Liver (tissue), 9 donors: ENCODE measurements around the gene UNC5B. TPM values are rescaled to one million over a fixed set of nuclear protein-coding genes. Genes with fewer than 3 reads are reported as not detected.

Source experiments
- DNase-seq: peaks from one replicate; pipeline ENCODE4 v3.0.0-alpha.2; 2017; ENCODE audit warnings: low spot score
- H3K27ac ChIP-seq, 2 donors: one replicate each; pipeline ENCODE4 v1.7.0; 2013; ENCODE audit warnings: inconsistent platforms in 2 of 2, low read length in 2 of 2, control low read depth in 1 of 2, low read depth in 1 of 2, mild to moderate bottlenecking in 1 of 2
- H3K27me3 ChIP-seq, 4 donors: one replicate each; pipeline versions ENCODE4 v1.6.1 to v1.7.0; 2013; ENCODE audit warnings: low read length in 3 of 4, inconsistent platforms in 1 of 4, mild to moderate bottlenecking in 1 of 4, moderate library complexity in 1 of 4; ENCODE audit not compliant: control insufficient read depth in 4 of 4, insufficient read depth in 4 of 4
- H3K36me3 ChIP-seq, 4 donors: one replicate each; pipeline versions ENCODE4 v1.6.1 to v1.7.0; 2013; ENCODE audit warnings: low read length in 3 of 4, mild to moderate bottlenecking in 3 of 4, low read depth in 1 of 4, moderate library complexity in 1 of 4; ENCODE audit not compliant: control insufficient read depth in 4 of 4, insufficient read depth in 3 of 4
- H3K4me1 ChIP-seq, 4 donors: one replicate each; pipeline versions ENCODE4 v1.6.1 to v1.7.0; 2013; ENCODE audit warnings: low read length in 3 of 4, mild to moderate bottlenecking in 3 of 4, moderate library complexity in 1 of 4; ENCODE audit not compliant: control insufficient read depth in 4 of 4, insufficient read depth in 4 of 4
- H3K4me3 ChIP-seq, 3 donors: one replicate each; pipeline versions ENCODE4 v1.6.1 to v1.7.0; 2013; ENCODE audit warnings: low read length in 3 of 3, control low read depth in 1 of 3, low read depth in 1 of 3, mild to moderate bottlenecking in 1 of 3
- H3K9ac ChIP-seq, 2 donors: one replicate each; pipeline ENCODE4 v1.7.0; 2013; ENCODE audit warnings: low read length in 2 of 2, mild to moderate bottlenecking in 2 of 2, moderate library complexity in 2 of 2, control low read depth in 1 of 2, low read depth in 1 of 2
- H3K9me3 ChIP-seq, 4 donors: one replicate each; pipeline versions ENCODE4 v1.6.1 to v1.7.0; 2013; ENCODE audit warnings: low read length in 3 of 4; ENCODE audit not compliant: control insufficient read depth in 4 of 4
- ATF3 ChIP-seq: IDR thresholded peaks from 2 replicates; pipeline ENCODE4 v1.6.1; 2016; ENCODE audit warnings: antibody characterized with exemption
- CTCF ChIP-seq: fragments of 150-350 bp; IDR thresholded peaks from 2 replicates; pipeline ENCODE4 v1.5.1; 2017; ENCODE audit warnings: improper control_type of control experiment, low read depth, low read length; ENCODE audit not compliant: missing input control
- EGR1 ChIP-seq, 2 donors: IDR thresholded peaks; 2 replicates each; pipeline ENCODE4 v1.6.1; 2016 to 2018; ENCODE audit warnings: antibody characterized with exemption in 2 of 2, low read depth in 2 of 2
- FOXA1 ChIP-seq: IDR thresholded peaks from 2 replicates; pipeline ENCODE4 v1.6.1; 2016; ENCODE audit warnings: antibody characterized with exemption
- FOXA2 ChIP-seq: IDR thresholded peaks from 2 replicates; pipeline ENCODE4 v1.6.1; 2016; ENCODE audit warnings: antibody characterized with exemption
- GABPA ChIP-seq, 2 donors: IDR thresholded peaks in 1 of 2; conservative IDR thresholded peaks in 1 of 2; 2 replicates each; pipeline ENCODE4 v1.6.1; 2016; ENCODE audit warnings: antibody characterized with exemption in 2 of 2, mild to moderate bottlenecking in 1 of 2, moderate library complexity in 1 of 2
- HNF4A ChIP-seq, 2 donors: conservative IDR thresholded peaks; 2 replicates each; pipeline ENCODE4 v1.6.1; 2016; ENCODE audit warnings: antibody characterized with exemption in 2 of 2, mild to moderate bottlenecking in 2 of 2
- HNF4G ChIP-seq: IDR thresholded peaks from 2 replicates; pipeline ENCODE4 v1.6.1; 2016; ENCODE audit warnings: antibody characterized with exemption
- JUND ChIP-seq, 2 donors: IDR thresholded peaks; 2 replicates each; pipeline ENCODE4 v1.6.1; 2016; ENCODE audit warnings: antibody characterized with exemption in 2 of 2
- NR2F2 ChIP-seq: IDR thresholded peaks from 2 replicates; pipeline ENCODE4 v1.6.1; 2016; ENCODE audit warnings: antibody characterized with exemption
- RAD21 ChIP-seq, 2 donors: IDR thresholded peaks; 2 replicates each; pipeline ENCODE4 v1.6.1; 2016; ENCODE audit warnings: antibody characterized with exemption in 2 of 2, mild to moderate bottlenecking in 2 of 2
- REST ChIP-seq: IDR thresholded peaks from 2 replicates; pipeline ENCODE4 v1.6.1; 2016; ENCODE audit warnings: antibody characterized with exemption, mild to moderate bottlenecking
- RXRA ChIP-seq, 2 donors: IDR thresholded peaks; 2 replicates each; pipeline ENCODE4 v1.6.1; 2017 to 2018; ENCODE audit warnings: antibody characterized with exemption in 2 of 2, mild to moderate bottlenecking in 1 of 2
- SP1 ChIP-seq: IDR thresholded peaks from 2 replicates; pipeline ENCODE4 v1.6.1; 2018; ENCODE audit warnings: antibody characterized with exemption, mild to moderate bottlenecking
- TAF1 ChIP-seq: conservative IDR thresholded peaks from 2 replicates; pipeline ENCODE4 v1.6.1; 2016; ENCODE audit warnings: antibody characterized with exemption, mild to moderate bottlenecking
- YY1 ChIP-seq: IDR thresholded peaks from 2 replicates; pipeline ENCODE4 v1.6.1; 2016; ENCODE audit warnings: antibody characterized with exemption, mild to moderate bottlenecking
- ZBTB33 ChIP-seq: IDR thresholded peaks from 2 replicates; pipeline ENCODE4 v1.6.1; 2016; ENCODE audit warnings: antibody characterized with exemption
- WGBS: extraction: QIAGEN DNeasy Blood & Tissue Kit; methylation state at CpG from one replicate; pipeline ENCODE4 v1.1.7; 2013; 5-methylcytosine and 5-hydroxymethylcytosine counted together
- polyA plus RNA-seq, 2 donors: library from polyadenylated mRNA; stranded (reverse) in 1 of 2; unstranded in 1 of 2; fragments of 200-250 nt in 1 of 2; fragments of >200 nt in 1 of 2; fragmentation: Nextera tagmentation in 1 of 2; extraction: Ambion mirVana in 1 of 2; gene quantifications; one replicate each; pipeline versions ENCODE4 v1.2.1 to v1.2.3, GENCODE V29; 2013 to 2015
- total RNA-seq, 2 donors: library from RNA; depleted of rRNA; stranded (reverse); fragments of >200 nt; gene quantifications; one replicate each; pipeline ENCODE4 v1.2.3, GENCODE V29; 2014
- TF ChIP-seq, protein P1 (sequence below): IDR thresholded peaks from 2 replicates; pipeline ENCODE4 v1.6.1; 2016; ENCODE audit warnings: antibody characterized with exemption
- donor health status: healthy.
- donor health status: healthy.
- donor health status: healthy.
- donor health status: healthy.
- donor health status: healthy.

The UNC5B gene
- total and polyA plus RNA-seq, 4 donors = 0.56 to 1.8 (median 1.3) TPM

- DNase-seq = no peak
- peaks cover 0 to 2% (median 0%) of the 10 kb centered on the region in 4 donors for H3K4me1 ChIP-seq
- TF ChIP-seq HNF4G = no peak
- no peak for TF ChIP-seq SP1
- TF ChIP-seq TAF1 = no peak
- no peak for TF ChIP-seq NR2F2
- TF ChIP-seq GABPA (IDR thresholded peaks at IDR 0.05 in 1 of 2, conservative IDR thresholded peaks at IDR 0.05 in 1 of 2) = no peak
- TF ChIP-seq ATF3 = no peak
- TF ChIP-seq, protein P1, sequence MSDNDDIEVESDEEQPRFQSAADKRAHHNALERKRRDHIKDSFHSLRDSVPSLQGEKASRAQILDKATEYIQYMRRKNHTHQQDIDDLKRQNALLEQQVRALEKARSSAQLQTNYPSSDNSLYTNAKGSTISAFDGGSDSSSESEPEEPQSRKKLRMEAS = no peak
- no peak for TF ChIP-seq FOXA2
- no peak for TF ChIP-seq ZBTB33
- TF ChIP-seq CTCF = no peak
- TF ChIP-seq RAD21 (IDR thresholded peaks at IDR 0.05) = no peak
- no peak for TF ChIP-seq YY1
- no peak for TF ChIP-seq FOXA1
- no peak for TF ChIP-seq HNF4A (conservative IDR thresholded peaks at IDR 0.05)
- TF ChIP-seq RXRA (IDR thresholded peaks at IDR 0.05) = no peak
- TF ChIP-seq JUND (IDR thresholded peaks at IDR 0.05) = no peak
- no peak for TF ChIP-seq EGR1 (IDR thresholded peaks at IDR 0.05; ENCODE audit: low read depth in 2 of 2)
- no peak for TF ChIP-seq REST
- WGBS = 81% methylated on average over 11 of the region's 11 CpGs
- no peak overlapping the region for H3K27ac ChIP-seq
- no peaks in the 10 kb centered on the region for H3K9me3 ChIP-seq
- H3K9ac ChIP-seq = no peak overlapping the region
- no peaks in the 10 kb centered on the region for H3K36me3 ChIP-seq
- H3K4me3 ChIP-seq = no peak overlapping the region
- H3K27me3 ChIP-seq = no peaks in the 10 kb centered on the region
Measured at GRCh38 chr10:71257319-71257997, 45.1 kb downstream of the UNC5B start.
